Activated CD8-positive, alpha-beta memory T cell treated with anti-CD3 and anti-CD28 coated beads for 24 hours (primary cell): ENCODE results near the gene SLC44A2.
A peak's percentile ranks its signal among the peaks of the same experiment; 100 is the strongest.

Experiments
- DNase-seq: peaks from one replicate; pipeline ENCODE4 v3.0.0-alpha.2; 2020

The SLC44A2 gene

GRCh38 chr19:10617409-10618121 is 7.8 kb upstream of the SLC44A2 start:
- no peak for DNase-seq

DNA sequence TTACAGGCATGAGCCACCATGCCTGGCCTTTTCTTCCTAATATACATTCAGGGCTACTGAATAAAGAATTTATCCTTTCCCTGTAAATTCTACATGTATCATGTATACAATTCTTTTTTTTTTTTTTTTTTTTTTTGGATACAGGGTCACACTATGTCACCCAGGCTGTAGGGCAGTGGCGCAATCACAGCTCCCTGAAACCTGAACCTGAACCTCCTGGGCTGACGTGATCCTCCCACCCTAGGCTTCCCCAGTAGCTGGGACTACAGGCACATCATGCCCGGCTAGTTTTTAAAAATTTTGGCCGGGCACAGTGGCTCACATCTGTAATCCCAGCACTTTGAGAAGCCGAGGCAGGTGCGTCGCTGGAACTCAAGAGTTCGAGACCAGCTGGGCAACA is 6.5 kb upstream of the SLC44A2 start:
- DNase-seq: no peak

GRCh38 chr19:10620786-10621185 is 4.6 kb upstream of the SLC44A2 start:
- no peak for DNase-seq

GRCh38 chr19:10621966-10622365 is 3.4 kb upstream of the SLC44A2 start:
- no peak for DNase-seq

DNA sequence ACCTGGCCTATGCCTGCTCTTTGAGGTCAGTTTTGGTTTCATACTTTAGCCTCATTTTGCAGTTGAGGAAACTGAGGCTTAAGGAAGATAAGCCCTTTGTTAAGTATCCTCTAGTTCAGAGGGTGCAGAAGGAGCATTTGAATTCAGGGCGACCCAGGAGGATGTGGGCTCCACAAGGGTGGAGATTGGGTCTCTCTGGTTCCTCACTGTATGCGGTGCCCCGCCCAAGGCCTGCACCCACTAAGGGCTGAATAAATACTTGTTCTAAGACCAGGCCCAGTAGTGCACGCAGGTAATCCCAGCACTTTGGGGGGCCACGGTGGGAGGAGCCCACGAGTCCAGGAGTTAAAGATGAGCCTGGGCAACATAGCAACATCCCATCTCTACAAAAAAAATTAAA is 768 bp upstream of the SLC44A2 start:
- no peak for DNase-seq

GRCh38 chr19:10625762-10626138 is 397 bp downstream of the SLC44A2 start:
- no peak for DNase-seq

GRCh38 chr19:10631874-10632273 is 6.5 kb downstream of the SLC44A2 start:
- no peak for DNase-seq

DNA sequence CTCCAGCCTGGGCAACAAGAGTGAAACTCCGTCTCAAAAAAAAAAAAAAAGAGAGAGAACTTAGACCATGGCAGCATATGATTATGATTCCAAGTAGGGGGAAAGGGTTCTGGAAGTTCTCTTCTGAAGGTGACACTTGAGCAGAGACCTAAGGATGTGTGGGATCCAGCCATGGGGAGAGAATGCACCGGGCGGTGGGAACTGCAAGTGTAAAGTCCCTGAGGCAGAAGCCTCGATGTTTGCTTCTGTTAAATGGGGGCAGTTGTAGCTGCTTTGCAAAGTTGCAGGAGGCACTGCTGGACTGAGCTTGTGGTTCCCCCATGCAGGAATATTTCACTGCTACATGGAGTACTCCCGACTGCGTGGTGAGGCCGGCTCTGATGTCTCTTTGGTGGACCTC is 9.1 kb downstream of the SLC44A2 start:
- no peak for DNase-seq

- no peak for DNase-seq
These were observed 9.6 kb downstream of the SLC44A2 start for GRCh38 chr19:10634963-10635362.

GRCh38 chr19:10636304-10636972 is 11.1 kb downstream of the SLC44A2 start:
- DNase-seq: no peak

- no peak for DNase-seq
These were observed 12.5 kb downstream of the SLC44A2 start for GRCh38 chr19:10637894-10638293.

DNA sequence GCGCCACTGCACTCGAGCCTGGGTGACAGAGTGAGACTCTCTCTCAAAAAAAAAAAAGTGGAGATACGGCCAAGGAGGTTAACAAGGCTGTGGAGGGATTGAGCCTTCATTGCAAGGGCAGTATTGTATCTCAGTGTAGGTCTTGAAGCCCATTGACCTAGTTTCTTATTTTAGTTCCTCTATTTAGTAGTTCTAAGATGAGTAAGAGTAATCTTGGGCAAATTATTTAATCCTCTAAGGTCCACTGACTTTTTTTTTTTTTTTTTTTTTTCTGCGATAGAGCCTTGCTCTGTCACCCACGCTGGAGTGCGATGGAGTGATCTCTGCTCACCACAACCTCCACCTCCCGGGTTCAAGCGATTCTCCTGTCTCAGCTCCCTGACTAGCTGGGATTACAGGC is 14.5 kb downstream of the SLC44A2 start:
- DNase-seq: no peak

DNA sequence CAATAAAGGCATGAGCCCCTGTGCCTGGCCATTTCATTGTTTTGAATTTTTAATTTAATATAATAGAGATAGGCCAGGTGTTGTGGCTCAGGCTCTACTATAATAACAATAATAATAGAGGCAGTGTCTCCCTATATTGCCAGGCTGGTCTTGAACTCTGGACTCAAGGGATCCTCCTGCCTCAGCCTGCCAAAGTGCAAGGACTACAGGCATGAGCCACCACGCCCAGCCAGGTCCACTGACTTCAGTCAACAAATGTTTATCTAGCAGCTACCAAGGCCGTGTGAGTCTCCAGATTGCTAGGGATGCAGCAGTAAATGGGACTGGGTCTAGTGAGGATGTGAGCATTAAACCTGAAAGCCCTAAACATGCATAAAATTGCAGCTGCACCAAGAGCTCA is 15.0 kb downstream of the SLC44A2 start:
- DNase-seq: no peak

DNA sequence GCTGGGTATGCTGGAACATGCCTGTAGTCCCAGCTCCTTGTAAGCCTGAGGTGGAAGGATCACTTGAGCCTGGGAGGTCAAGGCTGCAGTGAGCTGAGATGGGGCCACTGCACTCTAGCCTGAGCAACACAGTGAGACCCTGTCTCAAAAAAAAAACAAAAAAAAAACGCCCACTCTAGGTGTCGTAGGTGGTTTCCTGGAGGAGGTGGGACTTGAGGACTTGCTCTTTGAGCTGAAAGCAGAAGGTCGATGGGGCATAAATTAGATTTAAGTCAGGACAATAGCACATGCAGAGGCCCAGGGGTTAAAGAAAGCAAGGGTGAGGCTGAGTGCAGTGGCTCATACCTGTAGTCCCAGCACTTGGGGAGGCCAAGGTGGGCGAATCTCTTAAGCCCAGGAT is 15.9 kb downstream of the SLC44A2 start:
- no peak for DNase-seq

- no peak for DNase-seq
These were observed 17.3 kb downstream of the SLC44A2 start for GRCh38 chr19:10642473-10643171.

DNA sequence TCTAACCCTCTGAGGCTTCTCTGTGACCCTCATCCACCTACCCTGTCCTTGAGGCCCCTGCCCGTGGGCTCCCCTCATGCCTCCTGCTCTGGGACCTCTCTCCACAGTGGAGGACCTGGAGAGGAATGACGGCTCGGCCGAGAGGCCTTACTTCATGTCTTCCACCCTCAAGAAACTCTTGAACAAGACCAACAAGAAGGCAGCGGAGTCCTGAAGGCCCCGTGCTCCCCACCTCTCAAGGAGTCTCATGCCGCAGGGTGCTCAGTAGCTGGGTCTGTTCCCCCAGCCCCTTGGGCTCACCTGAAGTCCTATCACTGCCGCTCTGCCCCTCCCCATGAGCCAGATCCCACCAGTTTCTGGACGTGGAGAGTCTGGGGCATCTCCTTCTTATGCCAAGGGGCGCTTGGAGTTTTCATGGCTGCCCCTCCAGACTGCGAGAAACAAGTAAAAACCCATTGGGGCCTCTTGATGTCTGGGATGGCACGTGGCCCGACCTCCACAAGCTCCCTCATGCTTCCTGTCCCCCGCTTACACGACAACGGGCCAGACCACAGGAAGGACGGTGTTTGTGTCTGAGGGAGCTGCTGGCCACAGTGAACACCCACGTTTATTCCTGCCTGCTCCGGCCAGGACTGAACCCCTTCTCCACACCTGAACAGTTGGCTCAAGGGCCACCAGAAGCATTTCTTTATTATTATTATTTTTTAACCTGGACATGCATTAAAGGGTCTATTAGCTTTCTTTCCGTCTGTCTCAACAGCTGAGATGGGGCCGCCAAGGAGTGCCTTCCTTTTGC is 18.0 kb downstream of the SLC44A2 start:
- no peak for DNase-seq

- DNase-seq: no peak
These were observed 18.6 kb downstream of the SLC44A2 start for GRCh38 chr19:10643968-10644259.

DNA sequence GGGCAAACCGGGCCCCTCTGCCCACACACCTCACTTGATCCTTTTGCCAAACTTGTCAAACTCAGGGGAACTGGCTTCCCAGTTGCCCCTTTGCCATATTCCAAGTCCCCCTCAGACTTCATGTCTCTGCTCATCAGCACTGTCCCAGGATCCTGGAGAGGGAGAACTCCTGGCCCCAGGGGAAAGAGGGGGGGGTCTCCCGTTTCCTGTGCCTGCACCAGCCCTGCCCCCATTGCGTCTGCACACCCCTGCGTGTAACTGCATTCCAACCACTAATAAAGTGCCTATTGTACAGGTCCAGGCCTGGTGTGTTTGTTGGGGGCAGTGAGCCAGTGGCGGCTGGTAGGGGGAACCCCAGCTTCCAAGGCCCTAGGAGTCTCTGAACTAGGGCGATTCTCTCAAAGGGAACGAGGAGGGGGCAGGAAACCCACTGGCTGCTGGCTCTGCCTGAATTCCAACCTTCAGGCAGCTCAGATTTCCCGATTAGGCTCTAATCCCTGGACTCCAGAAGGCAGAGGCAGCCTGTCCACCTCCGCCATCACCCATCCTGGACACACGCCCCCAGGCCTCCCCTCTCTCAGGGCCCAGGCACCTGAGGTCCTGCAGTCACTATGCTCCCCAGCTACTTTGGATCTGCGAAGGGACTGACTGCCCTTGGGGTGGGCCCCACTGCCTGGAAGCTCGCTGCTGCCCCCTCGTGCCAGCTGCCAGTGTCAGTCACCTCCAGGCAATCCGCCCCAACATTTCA is 19.1 kb downstream of the SLC44A2 start:
- peak; percentile 93 for DNase-seq

DNA sequence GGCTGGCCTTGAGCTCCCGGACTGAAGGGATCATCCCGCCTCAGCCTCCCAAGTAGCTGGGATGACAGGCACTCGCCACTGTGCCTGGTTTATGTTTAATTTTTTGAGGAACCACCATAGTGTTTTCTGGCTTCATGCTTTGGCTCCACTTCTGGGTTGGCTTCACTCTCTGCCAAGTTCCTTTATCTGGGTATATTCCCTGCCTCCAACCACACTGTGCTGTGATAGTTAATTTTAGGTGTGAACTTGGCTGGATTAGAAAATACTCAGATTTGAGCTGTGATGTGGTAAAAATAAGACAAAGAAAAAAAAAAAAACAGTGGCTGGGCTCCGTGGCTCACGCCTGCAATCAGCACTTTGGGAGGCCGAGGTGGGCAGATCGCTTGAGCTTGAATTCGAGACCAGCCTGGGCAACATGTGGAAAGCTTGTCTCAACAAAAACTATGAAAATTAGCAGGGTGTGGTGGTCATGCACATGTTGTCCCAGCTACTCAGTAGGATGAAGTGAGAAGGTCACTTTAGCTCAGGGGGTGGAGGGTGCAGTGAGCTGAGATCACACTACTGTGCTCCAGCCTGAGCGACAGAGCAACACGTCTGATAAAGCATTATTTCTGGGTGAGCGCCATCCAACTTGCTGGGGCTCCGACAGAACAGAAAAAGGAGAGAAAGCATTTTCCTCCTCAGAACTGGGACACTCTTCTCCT is 21.3 kb downstream of the SLC44A2 start:
- no peak for DNase-seq

DNA sequence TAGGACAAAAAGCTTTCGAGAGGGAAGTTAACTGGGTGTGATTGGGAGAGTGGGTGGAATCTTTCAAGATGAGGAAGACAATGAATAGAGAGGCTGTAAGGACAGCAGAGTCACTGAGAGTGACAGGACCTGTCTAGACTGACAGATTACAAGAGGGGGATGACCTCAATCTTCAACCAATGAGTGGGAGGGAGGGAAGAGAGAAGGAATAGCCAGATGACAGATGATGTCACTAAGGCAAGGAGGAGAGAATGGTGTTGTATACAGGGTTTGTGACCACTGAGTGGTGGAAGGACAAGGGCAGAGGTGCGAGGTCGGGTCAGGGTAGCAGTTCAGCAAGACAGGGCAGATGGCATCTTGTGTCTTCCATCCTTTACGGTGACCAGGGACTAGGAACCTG is 23.0 kb downstream of the SLC44A2 start:
- no peak for DNase-seq

- DNase-seq: no peak
These were observed 26.5 kb downstream of the SLC44A2 start for GRCh38 chr19:10651851-10652250.

DNA sequence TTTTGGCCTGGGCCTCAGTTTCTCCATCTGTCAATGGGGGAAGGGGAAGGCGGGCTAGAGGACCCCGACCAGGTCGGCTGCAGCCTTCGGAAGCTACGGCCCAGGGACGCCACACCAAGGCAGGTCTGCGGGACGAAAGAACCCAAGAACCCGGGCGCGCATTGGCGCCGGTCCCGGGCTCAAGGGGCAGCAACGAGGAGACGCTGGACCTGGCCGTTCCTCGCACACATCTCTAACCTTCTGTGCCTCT is 28.1 kb downstream of the SLC44A2 start:
- no peak for DNase-seq
